Measurements from ENCODE around the gene TNFRSF13B.

DNA sequence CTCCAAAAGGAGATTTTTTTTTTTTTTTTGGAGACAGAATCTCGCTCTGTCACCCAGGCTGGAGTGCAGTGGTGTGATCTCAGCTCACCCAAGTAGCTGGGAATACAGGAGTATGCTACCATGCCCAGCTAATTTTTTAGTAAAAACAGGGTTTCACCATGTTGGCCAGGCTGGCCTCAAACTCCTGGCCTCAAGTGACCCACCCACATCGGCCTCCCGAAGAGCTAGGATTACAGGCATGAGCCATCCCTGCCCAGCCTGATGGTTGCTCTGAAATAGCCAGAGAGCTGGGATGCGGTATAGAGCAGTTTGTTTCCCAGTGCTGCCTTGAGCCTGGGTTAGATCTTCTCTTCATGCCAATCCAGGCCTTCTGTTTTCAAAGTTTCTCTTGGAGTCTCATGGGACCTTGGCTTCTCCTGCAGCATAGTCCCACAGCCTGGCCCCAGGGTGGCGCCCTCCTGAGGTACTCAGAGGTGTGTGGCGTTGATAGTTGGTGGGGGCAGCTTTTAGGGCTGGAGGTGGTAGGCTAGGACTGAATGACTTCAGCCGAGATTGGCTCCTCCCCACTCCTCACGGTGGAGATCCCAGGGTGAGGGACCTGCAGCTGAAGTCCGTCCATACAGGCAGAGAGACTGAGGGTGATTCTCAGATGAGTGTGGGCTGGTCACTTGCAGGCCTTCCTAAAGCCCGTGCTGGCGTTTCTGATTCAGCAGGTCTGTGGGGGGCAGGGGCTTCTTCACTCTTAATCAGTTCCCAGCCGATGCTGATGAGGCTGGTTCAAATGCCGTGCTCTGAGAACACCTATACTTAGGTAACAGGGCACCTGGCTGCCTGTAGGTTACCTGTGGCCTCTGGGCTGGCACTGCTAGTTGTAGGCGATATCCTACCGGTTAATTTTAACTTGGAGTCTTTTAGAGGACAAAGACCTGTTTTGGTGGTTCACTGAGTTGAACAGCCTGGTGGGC is 52.0 kb downstream of the TNFRSF13B start:
- TF ChIP-seq, protein P1, sequence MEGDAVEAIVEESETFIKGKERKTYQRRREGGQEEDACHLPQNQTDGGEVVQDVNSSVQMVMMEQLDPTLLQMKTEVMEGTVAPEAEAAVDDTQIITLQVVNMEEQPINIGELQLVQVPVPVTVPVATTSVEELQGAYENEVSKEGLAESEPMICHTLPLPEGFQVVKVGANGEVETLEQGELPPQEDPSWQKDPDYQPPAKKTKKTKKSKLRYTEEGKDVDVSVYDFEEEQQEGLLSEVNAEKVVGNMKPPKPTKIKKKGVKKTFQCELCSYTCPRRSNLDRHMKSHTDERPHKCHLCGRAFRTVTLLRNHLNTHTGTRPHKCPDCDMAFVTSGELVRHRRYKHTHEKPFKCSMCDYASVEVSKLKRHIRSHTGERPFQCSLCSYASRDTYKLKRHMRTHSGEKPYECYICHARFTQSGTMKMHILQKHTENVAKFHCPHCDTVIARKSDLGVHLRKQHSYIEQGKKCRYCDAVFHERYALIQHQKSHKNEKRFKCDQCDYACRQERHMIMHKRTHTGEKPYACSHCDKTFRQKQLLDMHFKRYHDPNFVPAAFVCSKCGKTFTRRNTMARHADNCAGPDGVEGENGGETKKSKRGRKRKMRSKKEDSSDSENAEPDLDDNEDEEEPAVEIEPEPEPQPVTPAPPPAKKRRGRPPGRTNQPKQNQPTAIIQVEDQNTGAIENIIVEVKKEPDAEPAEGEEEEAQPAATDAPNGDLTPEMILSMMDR (IDR thresholded peaks at IDR 0.05; ENCODE audit: low read depth, low read length) = no peak
- no peak for TF ChIP-seq MAX (IDR thresholded peaks at IDR 0.05; ENCODE audit: low read depth, low read length)
- no peak for TF ChIP-seq POLR2A (IDR thresholded peaks at IDR 0.05; ENCODE audit: extremely low read depth, insufficient read length)
